K562 (cell line): ENCODE results near the gene FBXO15. TPM values are rescaled to one million over a fixed set of nuclear protein-coding genes. Genes with fewer than 3 reads are reported as not detected.

Experiments used
- CHCHD3 ChIP-seq: fragments of 250-450 bp; sonication (Bioruptor Pico); IDR thresholded peaks from 2 replicates; pipeline ENCODE4 v2.1.2; 2022; ENCODE audit warnings: mild to moderate bottlenecking
- GABPA ChIP-seq: fragments of 200-800 bp; sonication (Bioruptor generic); conservative IDR thresholded peaks from 2 replicates; pipeline ENCODE4 v1.6.1; 2016; ENCODE audit warnings: low read depth, missing genetic modification characterization, missing compliant biosample characterization
- GABPB2 ChIP-seq: fragments of 250-450 bp; sonication (Bioruptor Pico); conservative IDR thresholded peaks from 2 replicates; pipeline ENCODE4 v1.5.1; 2021; ENCODE audit warnings: mild to moderate bottlenecking
- MAFK ChIP-seq: IDR thresholded peaks from 2 replicates; pipeline ENCODE4 v1.6.1; 2011; ENCODE audit warnings: low read length, improper control_type of control experiment
- NCOA6 ChIP-seq: fragments of 450-650 bp; IDR thresholded peaks from 2 replicates; pipeline ENCODE4 v1.6.1; 2017; ENCODE audit warnings: mild to moderate bottlenecking
- NR1H2 ChIP-seq: sonication (generic); formaldehyde crosslinking; IDR thresholded peaks from 2 replicates; pipeline ENCODE4 v1.4.0; 2020; ENCODE audit warnings: mild to moderate bottlenecking, missing genetic modification reagents
- RB1 ChIP-seq: fragments of 450-650 bp; IDR thresholded peaks from 2 replicates; pipeline ENCODE4 v1.6.1; 2017; ENCODE audit warnings: low read depth, mild to moderate bottlenecking
- SMAD2 ChIP-seq: fragments of 150-350 bp; IDR thresholded peaks from 2 replicates; pipeline ENCODE4 v1.6.1; 2014; ENCODE audit warnings: low read depth, mild to moderate bottlenecking, low read length
- SMARCA4 ChIP-seq: fragments of 450-650 bp; IDR thresholded peaks from 2 replicates; pipeline ENCODE4 v1.6.1; 2016
- TCFL5 ChIP-seq: fragments of 250-450 bp; sonication (Bioruptor Pico); conservative IDR thresholded peaks from 2 replicates; pipeline ENCODE4 v1.6.1; 2021; ENCODE audit warnings: mild to moderate bottlenecking, moderate library complexity, matching md5 sums
- ZBTB17 ChIP-seq: fragments of 450-650 bp; formaldehyde crosslinking; IDR thresholded peaks from 2 replicates; pipeline ENCODE4 v1.4.0; 2020; ENCODE audit warnings: mild to moderate bottlenecking
- ZNF232 ChIP-seq: sonication (generic); formaldehyde crosslinking; IDR thresholded peaks from 2 replicates; pipeline ENCODE4 v1.8.0; 2022; ENCODE audit warnings: mild to moderate bottlenecking, missing genetic modification reagents
- ZNF764 ChIP-seq: fragments of 250-450 bp; sonication (Bioruptor Pico); IDR thresholded peaks from 2 replicates; pipeline ENCODE4 v1.4.0; 2020; ENCODE audit warnings: low read depth, mild to moderate bottlenecking, moderate library complexity
- polyA plus RNA-seq, 8 experiments: library from polyadenylated mRNA; depleted of rRNA in 4 of 8; stranded (reverse) in 5 of 8; unstranded in 3 of 8; fragments of >200 nt; fragmentation: Nextera tagmentation in 2 of 8; fragmentation: Illumina TruSeq in 1 of 8; extraction: Ambion mirVana in 2 of 8; extraction: Trizol in 1 of 8; gene quantifications; 2 replicates each; pipeline versions ENCODE4 v1.2.1 to v1.2.3, GENCODE V29; 2011 to 2014; ENCODE audit warnings: inconsistent platforms in 1 of 8, missing spikeins in 1 of 8
- total RNA-seq, 7 experiments: library from RNA; depleted of rRNA in 6 of 7; stranded (reverse); fragments of >200 nt in 6 of 7; fragmentation: Illumina TruSeq in 2 of 7; extraction: Trizol in 2 of 7; gene quantifications; 2 replicates each; pipeline versions ENCODE4 v1.2.1 to v1.2.3, GENCODE V29; 2011 to 2021; ENCODE audit warnings: low replicate concordance in 1 of 7
- TF ChIP-seq, protein P1 (sequence below): fragments of 200-800 bp; sonication (Bioruptor generic); IDR thresholded peaks from 2 replicates; pipeline ENCODE4 v1.6.1; 2016; ENCODE audit warnings: missing genetic modification characterization, missing compliant biosample characterization
- TF ChIP-seq, protein P2 (sequence below), 2 experiments: fragments of 250-450 bp in 1 of 2; fragments of 450-650 bp in 1 of 2; sonication (Bioruptor Pico) in 1 of 2; IDR thresholded peaks; 2 replicates each; pipeline versions ENCODE4 v1.6.1 to v1.8.0; 2016 to 2021; ENCODE audit warnings: mild to moderate bottlenecking in 2 of 2, moderate library complexity in 2 of 2, missing compliant biosample characterization in 1 of 2, missing genetic modification characterization in 1 of 2
- TF ChIP-seq, protein P3 (sequence below): sonication (generic); formaldehyde crosslinking; IDR thresholded peaks from 2 replicates; pipeline ENCODE4 v1.5.0; 2020; ENCODE audit warnings: missing genetic modification reagents
- TF ChIP-seq, protein P4 (sequence below): IDR thresholded peaks from 2 replicates; pipeline ENCODE4 v1.6.1; 2011; ENCODE audit warnings: borderline replicate concordance, low read depth, mild to moderate bottlenecking, moderate library complexity, low read length; ENCODE audit not compliant: insufficient read depth, poor library complexity, severe bottlenecking

Gene FBXO15
- total and polyA plus RNA-seq, 9 of the 15 experiments (the other 6 are each of a cell fraction or from before 2014, with no cell fraction given) = 0.07 to 0.43 (median 0.27) TPM; not detected in 1

DNA sequence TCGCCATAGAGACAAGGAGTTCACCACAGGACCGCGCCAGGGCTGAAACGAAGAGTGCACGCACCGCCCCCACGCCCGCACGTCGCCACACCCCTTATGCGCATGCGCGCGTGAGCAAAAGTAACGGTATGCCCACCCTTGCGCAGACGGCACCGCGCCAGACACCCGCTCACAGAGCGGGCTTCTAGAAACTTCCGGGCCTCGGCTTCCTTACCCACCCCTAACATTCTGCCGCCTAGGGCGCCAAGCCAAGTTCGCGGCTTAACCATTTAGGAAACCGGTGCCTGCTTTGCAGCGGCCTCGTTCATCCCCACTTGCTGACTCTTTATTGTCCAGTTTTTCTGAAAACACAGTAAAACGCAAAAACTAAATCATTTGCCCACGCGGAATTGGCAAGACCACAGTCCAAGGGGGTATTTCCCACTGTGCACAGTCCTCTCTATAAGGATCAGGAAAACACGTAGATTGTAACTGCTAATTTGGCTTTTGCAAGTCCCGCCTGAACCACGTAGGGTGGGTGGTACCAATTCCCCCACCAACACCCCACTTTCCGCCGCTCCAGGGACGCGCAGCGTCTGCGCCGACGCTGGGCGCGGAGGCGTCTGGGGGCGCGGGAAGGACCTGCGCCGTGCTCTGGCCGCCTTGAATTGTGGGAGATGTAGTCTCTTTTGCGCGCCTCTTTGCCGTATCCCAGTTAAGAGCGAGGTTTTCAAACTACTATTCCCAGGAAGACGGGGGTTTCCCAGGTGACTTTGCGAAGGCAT is at the start of gene FBXO15, which contains the start of gene TIMM21 (continued):
- TF ChIP-seq, protein P1, sequence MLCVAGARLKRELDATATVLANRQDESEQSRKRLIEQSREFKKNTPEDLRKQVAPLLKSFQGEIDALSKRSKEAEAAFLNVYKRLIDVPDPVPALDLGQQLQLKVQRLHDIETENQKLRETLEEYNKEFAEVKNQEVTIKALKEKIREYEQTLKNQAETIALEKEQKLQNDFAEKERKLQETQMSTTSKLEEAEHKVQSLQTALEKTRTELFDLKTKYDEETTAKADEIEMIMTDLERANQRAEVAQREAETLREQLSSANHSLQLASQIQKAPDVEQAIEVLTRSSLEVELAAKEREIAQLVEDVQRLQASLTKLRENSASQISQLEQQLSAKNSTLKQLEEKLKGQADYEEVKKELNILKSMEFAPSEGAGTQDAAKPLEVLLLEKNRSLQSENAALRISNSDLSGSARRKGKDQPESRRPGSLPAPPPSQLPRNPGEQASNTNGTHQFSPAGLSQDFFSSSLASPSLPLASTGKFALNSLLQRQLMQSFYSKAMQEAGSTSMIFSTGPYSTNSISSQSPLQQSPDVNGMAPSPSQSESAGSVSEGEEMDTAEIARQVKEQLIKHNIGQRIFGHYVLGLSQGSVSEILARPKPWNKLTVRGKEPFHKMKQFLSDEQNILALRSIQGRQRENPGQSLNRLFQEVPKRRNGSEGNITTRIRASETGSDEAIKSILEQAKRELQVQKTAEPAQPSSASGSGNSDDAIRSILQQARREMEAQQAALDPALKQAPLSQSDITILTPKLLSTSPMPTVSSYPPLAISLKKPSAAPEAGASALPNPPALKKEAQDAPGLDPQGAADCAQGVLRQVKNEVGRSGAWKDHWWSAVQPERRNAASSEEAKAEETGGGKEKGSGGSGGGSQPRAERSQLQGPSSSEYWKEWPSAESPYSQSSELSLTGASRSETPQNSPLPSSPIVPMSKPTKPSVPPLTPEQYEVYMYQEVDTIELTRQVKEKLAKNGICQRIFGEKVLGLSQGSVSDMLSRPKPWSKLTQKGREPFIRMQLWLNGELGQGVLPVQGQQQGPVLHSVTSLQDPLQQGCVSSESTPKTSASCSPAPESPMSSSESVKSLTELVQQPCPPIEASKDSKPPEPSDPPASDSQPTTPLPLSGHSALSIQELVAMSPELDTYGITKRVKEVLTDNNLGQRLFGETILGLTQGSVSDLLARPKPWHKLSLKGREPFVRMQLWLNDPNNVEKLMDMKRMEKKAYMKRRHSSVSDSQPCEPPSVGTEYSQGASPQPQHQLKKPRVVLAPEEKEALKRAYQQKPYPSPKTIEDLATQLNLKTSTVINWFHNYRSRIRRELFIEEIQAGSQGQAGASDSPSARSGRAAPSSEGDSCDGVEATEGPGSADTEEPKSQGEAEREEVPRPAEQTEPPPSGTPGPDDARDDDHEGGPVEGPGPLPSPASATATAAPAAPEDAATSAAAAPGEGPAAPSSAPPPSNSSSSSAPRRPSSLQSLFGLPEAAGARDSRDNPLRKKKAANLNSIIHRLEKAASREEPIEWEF = no peak
- TF ChIP-seq, protein P2, sequence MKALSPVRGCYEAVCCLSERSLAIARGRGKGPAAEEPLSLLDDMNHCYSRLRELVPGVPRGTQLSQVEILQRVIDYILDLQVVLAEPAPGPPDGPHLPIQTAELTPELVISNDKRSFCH (CRISPR knock-in tag; IDR thresholded peaks at IDR 0.05) = no peak
- TF ChIP-seq, protein P2 (tag; IDR thresholded peaks at IDR 0.05) = no peak
- peak; percentile 14; the same call in 1 of the 2 replicates for TF ChIP-seq GABPA (tag)
- TF ChIP-seq NCOA6 = peak; percentile 44; the same call in 1 of the 2 replicates
- TF ChIP-seq SMAD2 = no peak
- TF ChIP-seq SMARCA4 = no peak
- no peak for TF ChIP-seq NR1H2
- TF ChIP-seq, protein P3, sequence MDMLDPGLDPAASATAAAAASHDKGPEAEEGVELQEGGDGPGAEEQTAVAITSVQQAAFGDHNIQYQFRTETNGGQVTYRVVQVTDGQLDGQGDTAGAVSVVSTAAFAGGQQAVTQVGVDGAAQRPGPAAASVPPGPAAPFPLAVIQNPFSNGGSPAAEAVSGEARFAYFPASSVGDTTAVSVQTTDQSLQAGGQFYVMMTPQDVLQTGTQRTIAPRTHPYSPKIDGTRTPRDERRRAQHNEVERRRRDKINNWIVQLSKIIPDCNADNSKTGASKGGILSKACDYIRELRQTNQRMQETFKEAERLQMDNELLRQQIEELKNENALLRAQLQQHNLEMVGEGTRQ (CRISPR knock-in tag) = no peak
- TF ChIP-seq TCFL5 (CRISPR knock-in tag) = no peak
- TF ChIP-seq CHCHD3 (CRISPR knock-in tag) = no peak
- TF ChIP-seq RB1 = peak; percentile 18; the same call in 1 of the 2 replicates
- no peak for TF ChIP-seq ZNF764 (CRISPR knock-in tag)
- no peak for TF ChIP-seq ZBTB17
- TF ChIP-seq ZNF232 = no peak
- TF ChIP-seq MAFK = no peak
- TF ChIP-seq, protein P4, sequence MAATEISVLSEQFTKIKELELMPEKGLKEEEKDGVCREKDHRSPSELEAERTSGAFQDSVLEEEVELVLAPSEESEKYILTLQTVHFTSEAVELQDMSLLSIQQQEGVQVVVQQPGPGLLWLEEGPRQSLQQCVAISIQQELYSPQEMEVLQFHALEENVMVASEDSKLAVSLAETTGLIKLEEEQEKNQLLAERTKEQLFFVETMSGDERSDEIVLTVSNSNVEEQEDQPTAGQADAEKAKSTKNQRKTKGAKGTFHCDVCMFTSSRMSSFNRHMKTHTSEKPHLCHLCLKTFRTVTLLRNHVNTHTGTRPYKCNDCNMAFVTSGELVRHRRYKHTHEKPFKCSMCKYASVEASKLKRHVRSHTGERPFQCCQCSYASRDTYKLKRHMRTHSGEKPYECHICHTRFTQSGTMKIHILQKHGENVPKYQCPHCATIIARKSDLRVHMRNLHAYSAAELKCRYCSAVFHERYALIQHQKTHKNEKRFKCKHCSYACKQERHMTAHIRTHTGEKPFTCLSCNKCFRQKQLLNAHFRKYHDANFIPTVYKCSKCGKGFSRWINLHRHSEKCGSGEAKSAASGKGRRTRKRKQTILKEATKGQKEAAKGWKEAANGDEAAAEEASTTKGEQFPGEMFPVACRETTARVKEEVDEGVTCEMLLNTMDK = no peak
- TF ChIP-seq GABPB2 = no peak
